ENCODE data around the gene CAPN9. TPM values are rescaled to one million over a fixed set of nuclear protein-coding genes. Genes with fewer than 3 reads are reported as not detected.
"Not testable (repeated sequence)": the region's sequence is repeated elsewhere in the genome, so short reads cannot be mapped to it uniquely, and the experiment has no call there.

CAPN9 gene
- total RNA-seq, 1 donor from 2014 or later: not detected

- DNase-seq: no peak
These were observed 78.6 kb downstream of the CAPN9 start for GRCh38 chr1:230825761-230826160.

GRCh38 chr1:230826166-230826875, 79.1 kb downstream of the CAPN9 start:
- no peak for DNase-seq

- DNase-seq: no peak
These were observed 80.0 kb downstream of the CAPN9 start for GRCh38 chr1:230827081-230827681.

- DNase-seq: no peak
These were observed 80.6 kb downstream of the CAPN9 start for GRCh38 chr1:230827801-230828200.

- no peak for DNase-seq
These were observed 81.2 kb downstream of the CAPN9 start for GRCh38 chr1:230828421-230828820.

- no peak for DNase-seq
These were observed 84.6 kb downstream of the CAPN9 start for GRCh38 chr1:230831771-230832170.

- no peak for DNase-seq
These were observed 85.3 kb downstream of the CAPN9 start for GRCh38 chr1:230832476-230832875.

- DNase-seq: no peak
These were observed 86.3 kb downstream of the CAPN9 start for GRCh38 chr1:230833511-230833910.

- DNase-seq: no peak
These were observed 87.1 kb downstream of the CAPN9 start for GRCh38 chr1:230834292-230834691.

GRCh38 chr1:230836347-230836746, 89.2 kb downstream of the CAPN9 start:
- no peak for DNase-seq

- DNase-seq: no peak
These were observed 89.6 kb downstream of the CAPN9 start for GRCh38 chr1:230836793-230837192.

GRCh38 chr1:230839173-230839572, 92.0 kb downstream of the CAPN9 start:
- no peak for DNase-seq

GRCh38 chr1:230842801-230843200, 95.6 kb downstream of the CAPN9 start:
- no peak for DNase-seq

GRCh38 chr1:230843503-230844309, 96.5 kb downstream of the CAPN9 start:
- no peak for DNase-seq

- no peak for DNase-seq
These were observed 97.4 kb downstream of the CAPN9 start for GRCh38 chr1:230844561-230844960.

- not testable (repeated sequence) for DNase-seq
These were observed 98.0 kb downstream of the CAPN9 start for GRCh38 chr1:230845184-230845583.

GRCh38 chr1:230848235-230848634, 101.0 kb downstream of the CAPN9 start:
- DNase-seq: no peak

- DNase-seq: peak; percentile 88
These were observed 102.5 kb downstream of the CAPN9 start for GRCh38 chr1:230849451-230850224.

- no peak for DNase-seq
These were observed 103.4 kb downstream of the CAPN9 start for GRCh38 chr1:230850547-230850946.

GRCh38 chr1:230851291-230851691, 104.1 kb downstream of the CAPN9 start:
- no peak for DNase-seq

Measured in dermis blood vessel endothelial cell (primary cell).